B cell (primary cell): ENCODE data around the gene COL4A3. TPM values are rescaled to one million over a fixed set of nuclear protein-coding genes. Genes with fewer than 3 reads are reported as not detected.

Source experiments
- ATAC-seq: fragments of 200-7000 bp; cut with Tn5 transposase; one replicate; pipeline ENCODE4 v1.10.0; 2021; ENCODE audit warnings: low read depth, mild to moderate bottlenecking, moderate number of reproducible peaks, moderate library complexity
- CTCF ChIA-PET: fragments of 350-600 bp; sonication (Branson Sonifier 250); formaldehyde crosslinking; loops from one replicate; lab custom pipeline; 2021; ENCODE audit warnings: antibody characterized with exemption, inconsistent platforms; lab: Charles Lee
- POLR2A ChIA-PET: fragments of 350-600 bp; sonication (Branson Sonifier 250); formaldehyde crosslinking; loops from one replicate; lab custom pipeline; 2021; ENCODE audit warnings: antibody characterized with exemption; lab: Charles Lee
- DNase-seq: peaks from one replicate; pipeline ENCODE4 v3.0.0; 2013
- H2AFZ ChIP-seq: 2 replicates; pipeline ENCODE4 v1.6.1; 2012; ENCODE audit warnings: mild to moderate bottlenecking, low read depth, low read length; ENCODE audit not compliant: insufficient read depth, poor library complexity, severe bottlenecking
- H3K27ac ChIP-seq, 2 donors: 1 replicate in 1 of 2; 2 replicates in 1 of 2; pipeline ENCODE4 v1.5.1; 2012 to 2013; ENCODE audit warnings: low read length in 2 of 2, mild to moderate bottlenecking in 2 of 2, moderate library complexity in 1 of 2
- H3K27me3 ChIP-seq, 4 experiments: fragments of 200-600 bp in 1 of 4; sonication (generic) in 1 of 4; replicated peaks in 1 of 4; 1 replicate in 2 of 4; 2 replicates in 2 of 4; pipeline versions ENCODE4 v1.6.1 to v1.7.0; 2013 to 2016; ENCODE audit warnings: low read length in 3 of 4, mild to moderate bottlenecking in 2 of 4, mixed read lengths in 1 of 4, moderate library complexity in 1 of 4; ENCODE audit not compliant: insufficient read depth in 4 of 4, control insufficient read depth in 3 of 4; ENCODE audit errors: control extremely low read depth in 1 of 4
- H3K36me3 ChIP-seq, 2 experiments: replicated peaks in 1 of 2; 1 replicate in 1 of 2; 2 replicates in 1 of 2; pipeline versions ENCODE4 v1.6.1 to v1.7.1; 2013; ENCODE audit warnings: low read length in 1 of 2; ENCODE audit not compliant: insufficient read depth in 2 of 2, control insufficient read depth in 1 of 2; ENCODE audit errors: control extremely low read depth in 1 of 2, extremely low read depth in 1 of 2
- H3K4me1 ChIP-seq, 2 donors: fragments of 200-600 bp in 1 of 2; sonication (generic) in 1 of 2; 1 replicate in 1 of 2; 2 replicates in 1 of 2; pipeline versions ENCODE4 v1.5.1 to v1.6.1; 2013 to 2017; ENCODE audit warnings: low read length in 2 of 2; ENCODE audit not compliant: control insufficient read depth in 2 of 2, insufficient read depth in 2 of 2
- H3K4me2 ChIP-seq: replicated peaks from 2 replicates; pipeline ENCODE3; 2012; ENCODE audit warnings: mild to moderate bottlenecking, low read depth, low read length; ENCODE audit not compliant: poor library complexity, severe bottlenecking
- H3K4me3 ChIP-seq, 5 experiments: fragments of 200-600 bp in 1 of 5; sonication (generic) in 1 of 5; 1 replicate in 3 of 5; 2 replicates in 2 of 5; pipeline versions ENCODE4 v1.5.1 to v1.7.0; 2011 to 2016; ENCODE audit warnings: low read length in 4 of 5, mild to moderate bottlenecking in 4 of 5, low read depth in 2 of 5, control low read depth in 1 of 5, moderate library complexity in 1 of 5; ENCODE audit not compliant: insufficient read depth in 1 of 5; ENCODE audit errors: control extremely low read depth in 1 of 5, extremely low read depth in 1 of 5
- H3K79me2 ChIP-seq: fragments of 200-600 bp; sonication (generic); one replicate; pipeline ENCODE4 v1.6.0; 2016; ENCODE audit warnings: low read length; ENCODE audit not compliant: control insufficient read depth, insufficient read depth
- H3K9ac ChIP-seq: fragments of 200-600 bp; sonication (generic); 2 replicates; pipeline ENCODE4 v1.6.1; 2017; ENCODE audit warnings: mild to moderate bottlenecking, low read length, moderate library complexity
- H3K9me3 ChIP-seq, 3 donors: one replicate each; pipeline versions ENCODE4 v1.6.1 to v1.7.1; 2013; ENCODE audit warnings: low read length in 2 of 3; ENCODE audit not compliant: control insufficient read depth in 2 of 3, insufficient read depth in 1 of 3; ENCODE audit errors: control extremely low read depth in 1 of 3
- H4K20me1 ChIP-seq: 2 replicates; pipeline ENCODE4 v1.6.0; 2012; ENCODE audit warnings: mild to moderate bottlenecking, low read length; ENCODE audit not compliant: insufficient read depth, control insufficient read depth, poor library complexity, severe bottlenecking
- H3K27ac Mint-ChIP-seq: one replicate; pipeline ENCODE4 v1.8.0; 2021; ENCODE audit warnings: mixed read lengths
- H3K27me3 Mint-ChIP-seq: one replicate; pipeline ENCODE4 v1.8.0; 2021; ENCODE audit warnings: mixed read lengths
- H3K4me1 Mint-ChIP-seq: one replicate; pipeline ENCODE4 v1.8.0; 2021; ENCODE audit warnings: mixed read lengths
- H3K4me3 Mint-ChIP-seq: one replicate; pipeline ENCODE4 v1.8.0; 2021; ENCODE audit warnings: mixed read lengths
- H3K9me3 Mint-ChIP-seq: one replicate; pipeline ENCODE4 v1.8.0; 2022; ENCODE audit warnings: mixed read lengths; ENCODE audit not compliant: insufficient read depth
- EZH2 ChIP-seq: IDR thresholded peaks from 2 replicates; pipeline ENCODE4 v1.6.1; 2012; ENCODE audit warnings: borderline replicate concordance, low read depth, mild to moderate bottlenecking, moderate library complexity, low read length; ENCODE audit not compliant: insufficient read depth, poor library complexity, severe bottlenecking
- WGBS: methylation state at CpG from one replicate; pipeline ENCODE4 v1.1.5; 2013; ENCODE audit warnings: missing lambda C conversion rate; ENCODE audit not compliant: insufficient coverage; 5-methylcytosine and 5-hydroxymethylcytosine counted together
- intact Hi-C: fragments of 100-400 bp; cut with micrococcal nuclease; formaldehyde crosslinking; loops from one replicate; pipeline ENCODE4 v1.10.0; 2022
- polyA plus RNA-seq: library from polyadenylated mRNA; depleted of rRNA; stranded (reverse); fragments of >200 nt; gene quantifications from 2 replicates; pipeline ENCODE4 v1.2.3, GENCODE V29; 2012
- total RNA-seq, 2 donors: library from RNA; stranded (reverse); fragments of 120-200 nt in 1 of 2; gene quantifications; 1 replicate in 1 of 2; 2 replicates in 1 of 2; pipeline versions ENCODE4 v1.2.3 to v1.2.4, GENCODE V29; 2013 to 2022
- TF ChIP-seq, protein P1 (sequence below): fragments of 200-600 bp; IDR thresholded peaks from one replicate; pipeline ENCODE4 v1.8.0; 2022; ENCODE audit warnings: antibody characterized with exemption, mild to moderate bottlenecking

COL4A3 gene
- total and polyA plus RNA-seq, 2 donors (not counting 1 experiment from before 2014, with no cell fraction given): 33.4 to 45.9 TPM

DNA sequence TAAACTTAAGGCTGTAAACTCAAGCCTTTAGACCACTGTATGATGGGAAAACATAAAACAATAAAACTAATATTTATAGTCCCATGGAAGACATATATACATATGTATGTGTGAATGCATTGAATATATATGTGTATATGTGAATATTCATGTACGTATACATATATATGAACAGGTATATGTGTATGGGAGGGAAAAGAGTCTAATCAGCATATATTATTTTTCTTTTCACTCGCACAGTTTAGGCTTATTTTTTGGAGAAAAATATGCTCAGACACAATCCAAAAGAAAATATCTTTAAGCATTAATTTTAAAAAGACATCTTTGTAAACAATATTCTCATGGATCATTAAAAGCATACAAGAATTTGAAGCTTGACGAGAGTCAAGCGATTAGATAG lies 23.1 kb upstream of the COL4A3 start:
- CTCF ChIA-PET: interaction anchor here (2.6 kb wide), 1 partner anchor 97 kb away, joined by 12 read pairs; no protein-coding TSS in a partner anchor

DNA sequence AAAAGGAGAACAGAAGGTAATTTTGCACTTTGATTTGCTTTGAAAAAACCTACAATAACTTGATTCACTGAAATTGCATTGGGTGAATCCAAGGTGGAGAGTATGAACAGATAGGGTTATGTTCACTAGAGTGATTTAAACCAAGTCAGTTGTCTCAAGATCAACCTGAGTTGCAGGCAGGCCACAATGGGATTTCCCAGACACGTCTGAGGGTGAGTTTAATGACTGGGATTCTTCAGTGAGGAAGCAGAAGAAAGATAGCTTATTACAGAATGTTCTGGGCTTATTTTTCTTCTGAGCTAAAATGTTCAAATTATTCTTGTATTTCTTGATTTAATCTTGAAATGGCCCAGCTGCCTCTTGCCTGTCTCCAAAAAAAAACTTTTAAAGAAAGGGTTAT lies 20.5 kb upstream of the COL4A3 start:
- H3K4me3 Mint-ChIP-seq: no peak overlapping the region
- H2AFZ ChIP-seq: no peak overlapping the region
- no peak overlapping the region for H3K4me2 ChIP-seq
- no CpG with 5 or more reads among the region's 1 CpG for WGBS
- H3K27ac Mint-ChIP-seq: no peak overlapping the region
- no peak for DNase-seq
- no peaks in the 10 kb centered on the region for H3K27me3 Mint-ChIP-seq
- ChIA-PET POLR2A (no interaction called here), CTCF (interaction anchor here (1.0 kb wide), 1 partner anchor 95 kb away, joined by 3 read pairs; no protein-coding TSS in a partner anchor)
- H3K27me3 ChIP-seq: no peaks in the 10 kb centered on the region
- H3K4me1 ChIP-seq: no peaks in the 10 kb centered on the region
- no peaks in the 10 kb centered on the region for H3K79me2 ChIP-seq
- intact Hi-C loops: no loop called here
- no peak overlapping the region for H3K27ac ChIP-seq
- H3K9ac ChIP-seq: no peak overlapping the region
- no peaks in the 10 kb centered on the region for H4K20me1 ChIP-seq
- ATAC-seq: no peak
- H3K9me3 ChIP-seq: peaks cover 0 to 5% (median 3%) of the 10 kb centered on the region in 3 donors
- no peak overlapping the region for H3K4me3 ChIP-seq
- peaks cover 0 to 14% of the 10 kb centered on the region in 2 experiments for H3K36me3 ChIP-seq
- TF ChIP-seq, protein P1, sequence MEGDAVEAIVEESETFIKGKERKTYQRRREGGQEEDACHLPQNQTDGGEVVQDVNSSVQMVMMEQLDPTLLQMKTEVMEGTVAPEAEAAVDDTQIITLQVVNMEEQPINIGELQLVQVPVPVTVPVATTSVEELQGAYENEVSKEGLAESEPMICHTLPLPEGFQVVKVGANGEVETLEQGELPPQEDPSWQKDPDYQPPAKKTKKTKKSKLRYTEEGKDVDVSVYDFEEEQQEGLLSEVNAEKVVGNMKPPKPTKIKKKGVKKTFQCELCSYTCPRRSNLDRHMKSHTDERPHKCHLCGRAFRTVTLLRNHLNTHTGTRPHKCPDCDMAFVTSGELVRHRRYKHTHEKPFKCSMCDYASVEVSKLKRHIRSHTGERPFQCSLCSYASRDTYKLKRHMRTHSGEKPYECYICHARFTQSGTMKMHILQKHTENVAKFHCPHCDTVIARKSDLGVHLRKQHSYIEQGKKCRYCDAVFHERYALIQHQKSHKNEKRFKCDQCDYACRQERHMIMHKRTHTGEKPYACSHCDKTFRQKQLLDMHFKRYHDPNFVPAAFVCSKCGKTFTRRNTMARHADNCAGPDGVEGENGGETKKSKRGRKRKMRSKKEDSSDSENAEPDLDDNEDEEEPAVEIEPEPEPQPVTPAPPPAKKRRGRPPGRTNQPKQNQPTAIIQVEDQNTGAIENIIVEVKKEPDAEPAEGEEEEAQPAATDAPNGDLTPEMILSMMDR: no peak
- no peak for TF ChIP-seq EZH2
- H3K4me1 Mint-ChIP-seq: no peaks in the 10 kb centered on the region
- peaks cover 3% of the 10 kb centered on the region for H3K9me3 Mint-ChIP-seq

More for the DNA sequence above, 23.1 kb upstream of the COL4A3 start:
- H3K9me3 Mint-ChIP-seq: no peaks in the 10 kb centered on the region
- Histone ChIP-seq H3K27ac (no peak overlapping the region), H3K36me3 (peaks cover 0 to 10% of the 10 kb centered on the region in 2 experiments), H3K27me3 (no peaks in the 10 kb centered on the region), H3K4me2 (no peak overlapping the region), H3K9me3 (no peaks in the 10 kb centered on the region), H2AFZ (no peak overlapping the region), H3K4me3 (no peak overlapping the region), H3K79me2 (no peaks in the 10 kb centered on the region), H3K4me1 (no peaks in the 10 kb centered on the region), H4K20me1 (no peaks in the 10 kb centered on the region), H3K9ac (no peak overlapping the region)
- DNase-seq (no peak), ATAC-seq (no peak)
- TF ChIP-seq EZH2: no peak
- TF ChIP-seq, protein P1: no peak
- no peaks in the 10 kb centered on the region for H3K4me1 Mint-ChIP-seq
- no peak overlapping the region for H3K27ac Mint-ChIP-seq
- no CpG with 5 or more reads among the region's 4 CpGs for WGBS
- no peaks in the 10 kb centered on the region for H3K27me3 Mint-ChIP-seq
- intact Hi-C loops: no loop called here
- no peak overlapping the region for H3K4me3 Mint-ChIP-seq
- POLR2A ChIA-PET: no interaction called here
